Mononuclear cell (primary cell): ENCODE results near the gene GNAT2. TPM values are rescaled to one million over a fixed set of nuclear protein-coding genes. Genes with fewer than 3 reads are reported as not detected.

ENCODE experiments used
- H3K27me3 ChIP-seq: 2 replicates; pipeline ENCODE4 v1.6.0; 2011; ENCODE audit warnings: low read length, control low read depth; ENCODE audit not compliant: insufficient read depth
- H3K4me1 ChIP-seq: 2 replicates; pipeline ENCODE4 v1.5.1; 2011; ENCODE audit warnings: mild to moderate bottlenecking, low read length, control low read depth; ENCODE audit not compliant: insufficient read depth
- H3K4me3 ChIP-seq: 2 replicates; pipeline ENCODE4 v1.5.1; 2011; ENCODE audit warnings: mild to moderate bottlenecking, low read length, moderate library complexity
- H3K9me3 ChIP-seq: 2 replicates; pipeline ENCODE4 v1.5.1; 2011; ENCODE audit warnings: low read depth, mild to moderate bottlenecking, control low read depth, low read length
- total RNA-seq: library from RNA; depleted of rRNA; stranded (reverse); fragments of >200 nt; gene quantifications from one replicate; pipeline ENCODE4 v1.2.3, GENCODE V29; 2012

Gene GNAT2
- total RNA-seq, 1 donor: not detected

DNA sequence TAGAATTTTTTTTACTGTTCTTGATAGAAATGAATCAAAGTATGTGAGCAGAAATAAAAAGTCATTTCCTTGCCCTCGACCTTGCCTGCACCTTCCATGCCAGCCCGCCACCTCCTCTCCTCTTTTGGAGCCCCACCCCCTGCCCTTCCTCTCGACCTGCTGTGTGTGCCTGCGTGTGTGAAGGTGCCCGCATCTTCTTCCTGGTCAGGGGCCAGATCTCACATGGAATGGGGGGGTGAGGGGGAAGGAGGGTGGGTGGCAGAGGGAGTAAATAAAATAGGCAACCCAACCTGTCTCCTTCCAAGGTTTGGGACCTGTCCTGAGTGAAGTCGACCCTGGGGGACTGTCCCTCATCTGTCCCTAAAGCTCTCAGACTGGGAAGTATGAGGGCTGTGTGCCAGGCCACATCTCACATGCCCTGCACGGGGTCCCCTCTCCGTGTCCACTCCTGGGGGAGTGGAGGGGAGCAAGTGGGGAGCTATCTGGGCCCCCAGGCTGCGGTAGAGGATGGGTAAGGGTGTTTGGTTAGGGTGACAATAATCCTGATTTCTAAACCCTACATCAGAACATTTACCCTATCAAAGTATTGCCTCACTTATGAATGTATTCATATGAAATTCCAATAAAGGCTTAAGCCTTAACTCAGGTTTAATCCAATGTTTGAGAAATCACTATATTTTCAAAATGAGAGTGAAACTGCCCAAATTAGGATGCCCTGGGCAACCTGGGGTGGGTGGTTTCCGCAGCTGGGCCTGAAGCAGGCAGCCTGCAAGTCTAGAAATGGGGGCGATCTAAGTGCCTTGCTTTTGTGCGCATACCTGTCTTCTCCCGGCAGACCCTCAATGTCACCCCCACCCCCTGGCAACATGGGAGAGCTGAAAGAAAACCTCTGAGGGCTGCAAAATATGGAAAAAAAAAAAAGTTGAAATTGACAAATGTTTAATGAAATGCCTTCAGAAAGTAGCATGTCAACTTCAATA lies 15.6 kb upstream of the GNAT2 start:
- peaks cover 10% of the 10 kb centered on the region for H3K4me1 ChIP-seq
- no peaks in the 10 kb centered on the region for H3K9me3 ChIP-seq
- H3K27me3 ChIP-seq: no peaks in the 10 kb centered on the region
- H3K4me3 ChIP-seq: no peak overlapping the region

DNA sequence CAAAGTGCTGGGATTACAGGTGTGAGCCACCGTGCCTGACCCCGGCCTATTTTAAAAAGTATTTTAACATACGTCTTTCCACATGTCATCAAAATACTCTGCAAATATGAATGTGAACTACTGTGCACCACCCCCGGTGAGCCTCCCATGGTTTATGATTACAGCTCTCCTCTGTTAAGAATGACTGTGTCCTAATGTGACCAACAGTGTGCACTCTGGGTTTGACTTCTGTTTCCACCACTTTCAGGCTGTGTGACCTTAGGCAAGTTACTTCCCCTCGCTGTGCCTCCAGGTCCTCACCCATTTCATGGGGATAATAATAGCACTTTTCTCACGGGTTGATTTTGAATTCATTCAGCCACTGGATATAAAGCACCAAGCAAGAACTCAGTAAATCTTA lies 14.9 kb upstream of the GNAT2 start:
- no peak overlapping the region for H3K4me3 ChIP-seq
- no peaks in the 10 kb centered on the region for H3K27me3 ChIP-seq
- H3K9me3 ChIP-seq: no peaks in the 10 kb centered on the region
- H3K4me1 ChIP-seq: peaks cover 10% of the 10 kb centered on the region

DNA sequence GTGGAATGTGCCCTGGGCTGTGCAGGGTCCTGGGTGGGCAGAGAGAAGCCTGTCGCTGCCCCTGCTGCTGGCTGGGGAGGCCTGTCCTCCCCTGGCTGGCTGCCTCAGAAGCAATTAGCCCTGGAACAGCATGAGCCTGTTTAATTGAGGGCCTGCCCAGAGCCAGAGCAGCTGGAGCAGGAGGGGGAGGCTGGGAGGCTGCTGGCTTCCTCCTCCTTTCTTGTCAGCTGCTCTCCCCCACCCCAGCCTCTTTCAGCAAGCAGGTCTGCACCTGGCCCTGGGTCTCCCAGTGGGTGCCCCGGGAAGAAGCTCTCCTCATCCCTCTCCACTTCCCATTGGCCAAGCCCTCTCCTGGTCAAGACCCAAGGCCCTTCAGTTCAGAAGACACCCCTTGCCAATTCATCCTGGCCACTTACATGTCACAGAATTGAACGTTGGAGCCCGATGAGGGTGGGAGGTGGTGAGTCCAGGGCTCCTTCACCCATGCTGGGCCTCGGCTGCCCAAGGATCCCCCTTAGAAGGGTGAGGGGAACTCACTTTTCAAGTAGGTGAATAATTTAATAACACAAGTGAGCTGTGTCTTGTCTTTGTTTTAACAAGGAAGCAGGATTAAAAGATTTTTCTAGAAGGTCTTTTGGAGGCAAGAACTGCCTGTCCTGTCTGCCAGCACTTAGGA lies 13.4 kb upstream of the GNAT2 start:
- Histone ChIP-seq H3K4me3 (no peak overlapping the region), H3K27me3 (no peaks in the 10 kb centered on the region), H3K9me3 (no peaks in the 10 kb centered on the region), H3K4me1 (peaks cover 10% of the 10 kb centered on the region)

DNA sequence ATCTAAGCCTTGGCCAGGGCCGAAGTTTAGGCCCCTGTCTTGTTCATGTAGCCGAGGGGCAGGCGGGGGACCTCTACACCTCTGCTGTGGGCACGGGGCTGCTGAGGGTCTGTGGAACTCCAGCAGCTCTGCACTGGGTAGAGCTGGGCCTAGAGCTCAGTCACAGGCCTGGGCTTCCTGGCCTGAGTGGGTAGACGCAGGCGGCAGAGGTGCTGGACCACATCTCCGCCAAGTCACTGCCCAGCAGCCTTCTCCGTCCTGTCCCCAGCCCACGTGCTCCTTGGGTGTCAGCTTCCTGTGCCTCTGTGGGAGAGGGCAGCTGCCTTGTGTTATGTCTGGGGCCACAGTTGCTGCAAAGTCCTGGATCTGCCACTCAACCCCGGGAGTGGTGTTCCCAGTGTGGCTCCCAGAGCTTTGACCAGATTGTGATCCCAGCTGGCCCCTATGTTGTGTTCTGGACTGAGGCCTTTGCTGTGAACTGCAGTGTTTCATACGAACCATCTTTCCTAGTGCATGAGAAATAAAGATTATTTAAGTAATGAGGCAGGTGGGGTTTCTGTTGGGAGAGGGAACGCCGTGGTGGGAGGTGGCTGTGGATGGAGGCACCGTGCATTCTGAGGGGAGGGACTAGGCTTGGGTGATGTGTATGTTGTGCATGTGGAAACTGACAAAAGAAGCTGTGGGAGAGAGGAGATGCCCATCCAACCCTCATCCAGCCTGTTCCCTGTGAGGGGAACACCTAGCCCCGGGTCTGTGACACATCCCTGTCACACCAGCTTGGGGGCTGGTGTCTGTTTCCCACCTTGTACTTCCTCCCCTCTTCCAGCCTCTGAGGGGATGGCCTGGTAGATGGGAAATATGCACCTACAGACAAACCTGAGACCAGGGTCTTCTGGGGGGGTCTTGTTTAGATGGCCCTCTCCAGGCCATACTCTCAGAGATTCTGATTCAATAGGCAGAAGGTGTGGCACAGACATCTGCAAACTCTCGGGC lies 12.4 kb upstream of the GNAT2 start:
- H3K9me3 ChIP-seq: no peaks in the 10 kb centered on the region
- H3K4me3 ChIP-seq: no peak overlapping the region
- H3K4me1 ChIP-seq: peaks cover 10% of the 10 kb centered on the region
- no peaks in the 10 kb centered on the region for H3K27me3 ChIP-seq

DNA sequence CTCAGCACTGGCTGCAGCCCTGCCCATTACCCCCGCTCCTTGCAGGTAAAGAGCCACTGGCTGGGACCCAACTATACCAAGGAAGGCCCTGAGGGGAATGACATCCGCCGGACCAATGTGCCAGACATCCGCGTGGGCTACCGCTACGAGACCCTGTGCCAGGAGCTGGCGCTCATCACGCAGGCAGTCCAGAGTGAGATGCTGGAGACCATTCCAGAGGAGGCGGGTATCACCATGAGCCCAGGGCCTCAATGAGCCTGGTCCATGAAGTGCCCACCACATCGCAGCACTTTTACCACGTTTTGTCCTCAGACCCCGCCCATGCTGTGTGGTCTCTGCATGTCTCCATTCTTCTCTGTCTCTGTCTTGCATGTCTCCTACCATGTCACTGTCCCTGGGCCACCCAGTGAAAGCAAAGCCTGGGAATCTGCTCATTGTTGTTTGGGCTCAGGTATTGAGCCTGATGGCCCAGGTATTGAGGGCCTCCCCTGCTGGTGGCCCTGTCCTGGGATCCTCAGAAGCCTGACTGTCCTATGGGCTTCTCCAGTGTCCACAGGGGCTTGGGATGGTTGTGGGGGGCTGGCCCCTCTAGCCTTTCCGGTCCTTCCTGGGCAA lies 11.6 kb upstream of the GNAT2 start:
- no peaks in the 10 kb centered on the region for H3K27me3 ChIP-seq
- no peak overlapping the region for H3K4me3 ChIP-seq
- peaks cover 10% of the 10 kb centered on the region for H3K4me1 ChIP-seq
- no peaks in the 10 kb centered on the region for H3K9me3 ChIP-seq

DNA sequence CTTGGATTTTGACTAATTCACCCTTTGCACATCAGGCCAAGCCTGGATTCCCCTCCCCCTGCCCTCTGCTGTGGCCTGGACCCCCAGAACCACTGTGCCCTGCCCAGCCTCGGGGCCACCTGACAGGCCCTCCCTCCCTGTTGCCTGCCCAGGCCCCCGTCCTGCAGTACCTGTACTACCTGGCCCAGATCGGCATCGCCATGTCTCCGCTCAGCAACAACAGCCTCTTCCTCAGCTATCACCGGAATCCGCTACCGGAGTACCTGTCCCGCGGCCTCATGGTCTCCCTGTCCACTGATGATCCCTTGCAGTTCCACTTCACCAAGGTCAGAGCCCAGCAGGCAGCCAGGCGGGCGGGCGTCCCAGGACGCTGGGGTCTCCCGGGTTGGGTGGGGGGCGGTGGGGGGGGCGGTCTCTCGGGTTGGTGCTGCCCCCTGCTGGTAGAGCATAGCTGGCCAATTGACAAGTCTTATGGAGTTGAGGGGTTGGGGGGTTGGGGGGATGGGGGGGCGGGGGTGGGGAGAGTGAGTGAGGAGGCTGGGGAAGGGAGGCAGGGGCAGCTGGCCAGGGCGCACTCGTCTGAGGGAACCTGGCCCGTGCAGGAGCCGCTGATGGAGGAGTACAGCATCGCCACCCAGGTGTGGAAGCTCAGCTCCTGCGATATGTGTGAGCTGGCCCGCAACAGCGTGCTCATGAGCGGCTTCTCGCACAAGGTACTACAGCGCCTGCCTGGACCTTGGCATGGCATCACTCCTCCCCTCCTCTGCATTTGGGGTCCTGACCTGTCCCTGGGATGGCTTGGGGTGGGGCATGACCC lies 10.9 kb upstream of the GNAT2 start:
- no peak overlapping the region for H3K4me3 ChIP-seq
- peaks cover 10% of the 10 kb centered on the region for H3K4me1 ChIP-seq
- H3K27me3 ChIP-seq: no peaks in the 10 kb centered on the region
- no peaks in the 10 kb centered on the region for H3K9me3 ChIP-seq

DNA sequence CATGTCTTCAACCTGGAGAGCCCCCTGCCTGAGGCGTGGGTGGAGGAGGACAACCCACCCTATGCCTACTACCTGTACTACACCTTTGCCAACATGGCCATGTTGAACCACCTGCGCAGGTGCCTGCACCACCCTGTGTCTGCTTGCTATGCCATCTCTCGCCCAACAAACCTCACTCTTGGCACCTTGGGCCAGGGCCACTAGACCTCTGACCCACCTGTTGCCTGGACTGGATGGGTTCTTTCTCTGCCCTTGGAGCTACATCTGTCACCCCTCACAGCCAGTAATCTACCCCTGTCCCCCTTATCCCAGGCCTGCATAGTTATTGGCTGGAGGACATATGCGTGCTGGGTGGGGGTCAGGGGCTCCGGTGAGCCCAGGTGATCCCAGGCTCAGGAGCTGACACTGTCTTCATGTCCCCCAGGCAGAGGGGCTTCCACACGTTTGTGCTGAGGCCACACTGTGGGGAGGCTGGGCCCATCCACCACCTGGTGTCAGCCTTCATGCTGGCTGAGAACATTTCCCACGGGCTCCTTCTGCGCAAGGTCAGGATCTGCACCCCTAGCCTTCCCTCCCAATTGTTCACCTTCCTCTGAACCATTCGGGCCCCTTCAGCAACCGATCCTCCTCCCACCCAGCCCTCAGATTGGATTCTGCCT lies 10.1 kb upstream of the GNAT2 start:
- Histone ChIP-seq H3K27me3 (no peaks in the 10 kb centered on the region), H3K4me3 (no peak overlapping the region), H3K4me1 (peaks cover 9% of the 10 kb centered on the region), H3K9me3 (no peaks in the 10 kb centered on the region)

DNA sequence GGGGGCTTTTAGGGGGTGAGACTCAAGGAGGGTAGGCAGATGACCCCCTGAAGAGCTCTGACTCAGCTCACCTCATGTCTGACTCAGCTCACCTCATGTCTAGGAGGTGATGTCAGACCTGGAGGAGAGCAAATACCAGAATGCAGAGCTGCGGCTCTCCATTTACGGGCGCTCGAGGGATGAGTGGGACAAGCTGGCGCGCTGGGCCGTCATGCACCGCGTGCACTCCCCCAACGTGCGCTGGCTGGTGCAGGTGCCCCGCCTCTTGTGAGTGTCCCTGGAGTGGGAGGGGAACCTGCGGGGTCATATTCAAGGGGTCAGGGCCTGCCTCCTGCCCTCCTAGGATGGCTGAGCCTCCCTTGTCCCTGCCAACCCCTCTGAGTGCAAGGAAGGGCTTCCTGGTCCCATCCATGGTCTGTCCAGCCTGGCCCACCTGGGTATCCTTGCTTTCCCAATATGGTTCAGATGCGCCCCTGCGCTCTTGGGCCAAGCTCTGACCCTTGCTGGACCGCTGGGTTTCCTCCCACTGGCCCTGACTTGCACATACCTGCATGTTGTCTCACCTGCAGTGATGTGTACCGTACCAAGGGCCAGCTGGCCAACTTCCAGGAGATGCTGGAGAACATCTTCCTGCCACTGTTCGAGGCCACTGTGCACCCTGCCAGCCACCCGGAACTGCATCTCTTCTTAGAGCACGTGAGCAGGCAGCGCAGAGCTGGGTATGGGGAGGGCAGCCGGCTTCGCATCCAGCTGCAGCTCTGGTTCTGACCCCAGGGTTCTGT lies 9.3 kb upstream of the GNAT2 start:
- H3K27me3 ChIP-seq: no peaks in the 10 kb centered on the region
- H3K9me3 ChIP-seq: no peaks in the 10 kb centered on the region
- H3K4me1 ChIP-seq: peaks cover 13% of the 10 kb centered on the region
- H3K4me3 ChIP-seq: no peak overlapping the region

DNA sequence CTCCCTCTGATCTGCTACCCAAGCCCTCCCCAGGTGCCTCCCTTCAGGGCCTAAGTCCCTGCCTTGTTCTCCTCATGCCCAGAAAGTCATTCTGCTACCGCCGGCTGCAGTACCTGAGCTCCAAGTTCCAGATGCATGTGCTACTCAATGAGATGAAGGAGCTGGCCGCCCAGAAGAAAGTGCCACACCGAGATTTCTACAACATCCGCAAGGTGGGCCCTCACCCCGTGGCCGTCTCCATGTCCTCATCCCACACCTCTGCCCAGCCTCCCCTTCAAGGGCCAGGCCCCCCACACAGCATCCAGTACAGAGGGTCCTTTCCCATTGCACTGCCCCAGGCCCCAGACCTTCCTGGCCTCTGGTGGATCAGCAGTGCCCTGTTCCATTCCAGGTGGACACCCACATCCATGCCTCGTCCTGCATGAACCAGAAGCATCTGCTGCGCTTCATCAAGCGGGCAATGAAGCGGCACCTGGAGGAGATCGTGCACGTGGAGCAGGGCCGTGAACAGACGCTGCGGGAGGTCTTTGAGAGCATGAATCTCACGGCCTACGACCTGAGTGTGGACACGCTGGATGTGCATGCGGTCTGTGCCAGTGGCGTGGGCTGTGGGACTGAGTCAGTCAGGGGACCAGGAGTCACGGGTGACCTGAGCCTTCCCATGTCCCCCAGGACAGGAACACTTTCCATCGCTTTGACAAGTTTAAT lies 8.4 kb upstream of the GNAT2 start:
- Histone ChIP-seq H3K4me1 (peaks cover 21% of the 10 kb centered on the region), H3K9me3 (no peaks in the 10 kb centered on the region), H3K4me3 (no peak overlapping the region), H3K27me3 (no peaks in the 10 kb centered on the region)

DNA sequence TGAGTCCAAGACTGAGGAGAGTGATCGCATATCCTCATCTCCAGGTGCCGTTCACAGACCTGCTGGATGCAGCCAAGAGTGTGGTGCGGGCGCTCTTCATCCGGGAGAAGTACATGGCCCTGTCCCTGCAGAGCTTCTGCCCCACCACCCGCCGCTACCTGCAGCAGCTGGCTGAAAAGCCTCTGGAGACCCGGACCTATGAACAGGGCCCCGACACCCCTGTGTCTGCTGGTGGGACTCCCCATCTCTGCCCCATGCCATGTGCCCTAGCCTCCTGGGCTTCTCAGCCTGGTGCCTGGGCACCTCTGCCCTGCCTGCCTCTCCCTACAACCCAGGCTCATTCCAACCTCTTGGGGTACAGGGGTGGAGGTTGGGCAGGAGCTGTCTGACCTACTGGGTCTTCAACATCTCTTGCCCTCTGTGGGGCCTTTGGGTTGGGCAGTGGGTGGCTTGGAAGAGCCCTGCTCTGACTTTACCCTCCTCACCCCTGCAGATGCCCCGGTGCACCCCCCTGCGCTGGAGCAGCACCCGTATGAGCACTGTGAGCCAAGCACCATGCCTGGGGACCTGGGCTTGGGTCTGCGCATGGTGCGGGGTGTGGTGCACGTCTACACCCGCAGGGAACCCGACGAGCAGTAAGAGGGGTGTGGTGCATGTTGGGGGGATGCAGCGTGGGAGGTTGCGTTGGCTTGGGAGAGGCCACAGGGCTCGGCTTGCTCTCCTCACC lies 7.4 kb upstream of the GNAT2 start:
- no peak overlapping the region for H3K4me3 ChIP-seq
- peaks cover 31% of the 10 kb centered on the region for H3K4me1 ChIP-seq
- no peaks in the 10 kb centered on the region for H3K27me3 ChIP-seq
- no peaks in the 10 kb centered on the region for H3K9me3 ChIP-seq

DNA sequence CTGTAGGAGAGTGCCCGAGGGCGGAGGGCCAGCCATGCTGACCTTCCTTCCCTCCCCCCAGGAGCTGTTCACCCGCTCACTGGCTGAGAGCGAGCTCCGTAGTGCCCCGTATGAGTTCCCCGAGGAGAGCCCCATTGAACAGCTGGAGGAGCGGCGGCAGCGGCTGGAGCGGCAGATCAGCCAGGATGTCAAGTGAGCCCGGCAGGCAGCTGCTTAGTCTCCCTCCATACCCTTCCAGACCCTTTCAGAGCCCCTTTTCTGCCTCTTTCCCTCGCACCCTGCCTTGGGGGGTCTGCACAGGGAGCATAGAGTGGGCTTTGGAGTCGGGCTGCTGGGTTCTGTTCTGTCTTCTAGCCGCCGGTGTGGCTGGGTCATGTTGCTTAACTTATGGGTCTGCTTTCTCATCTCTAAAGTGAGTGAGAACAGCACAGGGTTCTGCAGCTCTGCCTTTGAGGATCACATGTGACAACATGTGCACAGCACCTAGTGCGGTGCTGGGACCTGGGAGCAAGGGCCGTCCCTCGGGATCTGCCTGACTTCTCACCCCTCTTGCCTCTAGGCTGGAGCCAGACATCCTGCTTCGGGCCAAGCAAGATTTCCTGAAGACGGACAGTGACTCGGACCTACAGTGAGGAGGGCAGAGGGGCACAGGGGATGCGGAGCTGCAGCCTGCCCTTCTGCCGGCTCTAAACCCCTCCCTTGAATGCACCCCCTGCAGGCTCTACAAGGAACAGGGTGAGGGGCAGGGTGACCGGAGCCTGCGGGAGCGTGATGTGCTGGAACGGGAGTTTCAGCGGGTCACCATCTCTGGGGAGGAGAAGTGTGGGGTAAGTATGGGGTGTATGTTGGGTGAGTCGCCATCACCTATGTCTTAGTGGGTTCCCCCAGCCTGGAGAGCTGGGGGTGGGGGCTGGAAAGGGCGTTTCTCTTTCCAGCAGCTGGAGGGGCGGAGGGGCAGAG lies 6.5 kb upstream of the GNAT2 start:
- H3K27me3 ChIP-seq: no peaks in the 10 kb centered on the region
- H3K4me3 ChIP-seq: no peak overlapping the region
- peaks cover 36% of the 10 kb centered on the region for H3K4me1 ChIP-seq
- no peaks in the 10 kb centered on the region for H3K9me3 ChIP-seq
